ENCODE measurements around the gene RPL13. TPM values are rescaled to one million over a fixed set of nuclear protein-coding genes. Genes with fewer than 3 reads are reported as not detected.

Gene RPL13
- total and polyA plus RNA-seq, 9 of the 15 experiments (the other 6 are each of a cell fraction or from before 2014, with no cell fraction given) = 227 to 6,042 (median 1,633) TPM

GRCh38 chr16:89583895-89584644 is 23.6 kb downstream of the RPL13 start (continued):
- TF ChIP-seq PBX2 (CRISPR knock-in tag; IDR thresholded peaks at IDR 0.05; ENCODE audit: low read depth) (no peak), PBX2 (tag; conservative IDR thresholded peaks at IDR 0.05; ENCODE audit: low read depth) (no peak)

- peaks cover 0 to 56% of the 10 kb centered on the region in 2 experiments; a peak in 2 of 5 replicates for H3K4me1 ChIP-seq (replicated peaks in 1 of 2; ENCODE audit: control insufficient read depth in 2 of 2, insufficient read depth in 2 of 2, low read length in 2 of 2)
- no peaks in the 10 kb centered on the region for H3K27me3 ChIP-seq (ENCODE audit: control insufficient read depth in 2 of 2, insufficient read depth in 2 of 2, low read length in 2 of 2)
- BruUV-seq (replicated peaks) = no TSS peak
- no peaks in the 10 kb centered on the region for H3K9me1 ChIP-seq (ENCODE audit: control insufficient read depth, insufficient read depth, low read length)
- ATAC-seq (no peak), DNase-seq (ENCODE audit: extremely low read depth in 1 of 4, low spot score in 3 of 4) (no peak), FAIRE-seq (no peak)
- H4K20me1 ChIP-seq (replicated peaks; ENCODE audit: control insufficient read depth, insufficient read depth, low read length) = no peaks in the 10 kb centered on the region
- no peak overlapping the region for H3K9ac ChIP-seq (ENCODE audit: insufficient read depth in 1 of 2, low read depth in 2 of 2, low read length in 2 of 2)
- intact Hi-C loops (cut with micrococcal nuclease) (no loop called here), in situ Hi-C loops (cut with MboI) (no loop called here)
- H3K27ac ChIP-seq (ENCODE audit: extremely low read depth, low read depth, low read length) = no peak overlapping the region
- no peak overlapping the region for H3K4me3 ChIP-seq
- no peak overlapping the region for H2AFZ ChIP-seq (ENCODE audit: low read depth, low read length)
- H3K4me2 ChIP-seq (ENCODE audit: insufficient read depth, low read length) = no peak overlapping the region
- H3K36me3 ChIP-seq (ENCODE audit: control insufficient read depth, insufficient read depth, low read length) = peaks cover 85% of the 10 kb centered on the region
- ChIA-PET POLR2A (no interaction called here), CTCF (ENCODE audit: low intra/inter-chr PET ratio) (no interaction called here)
- WGBS (ENCODE audit: insufficient coverage, low coverage, missing lambda C conversion rate) = 87% methylated on average over 17 of the region's 25 CpGs
- H3K79me2 ChIP-seq (ENCODE audit: control insufficient read depth, insufficient read depth, low read length) = peaks cover 5% of the 10 kb centered on the region; the same call in 1 of the 3 replicates
- peaks cover 17% of the 10 kb centered on the region for H3K9me3 ChIP-seq (replicated peaks; ENCODE audit: control insufficient read depth, insufficient read depth, low read depth, low read length)
- TF ChIP-seq MAFG (tag; conservative IDR thresholded peaks at IDR 0.05) (no peak), MCM2 (IDR thresholded peaks at IDR 0.05; ENCODE audit: low read depth) (no peak), EWSR1 (IDR thresholded peaks at IDR 0.05; ENCODE audit: borderline replicate concordance, low read depth, partially characterized antibody) (no peak), FOXJ3 (CRISPR knock-in tag; IDR thresholded peaks at IDR 0.05) (no peak), ZNF277 (CRISPR knock-in tag; IDR thresholded peaks at IDR 0.05; ENCODE audit: borderline replicate concordance) (no peak), ZFPM2 (CRISPR knock-in tag; IDR thresholded peaks at IDR 0.05) (no peak), TAF7 (tag; IDR thresholded peaks at IDR 0.05) (no peak), HNRNPUL1 (IDR thresholded peaks at IDR 0.05; ENCODE audit: low read length) (no peak), U2AF2 (optimal IDR thresholded peaks at IDR 0.05; ENCODE audit: low read depth, low read length) (no peak), ZNF174 (CRISPR knock-in tag; IDR thresholded peaks at IDR 0.05) (no peak), CTCFL (IDR thresholded peaks at IDR 0.05; ENCODE audit: borderline replicate concordance, insufficient read depth, low read depth, low read length, poor library complexity, severe bottlenecking) (no peak)
Measured at GRCh38 chr16:89584768-89585549, 24.5 kb downstream of the RPL13 start.
